Stimulated activated CD8-positive, alpha-beta memory T cell treated with anti-CD3 and anti-CD28 coated beads, Interleukin-15, amount 100 ng/mL, for 24 hours (primary cell): Measurements from ENCODE around the gene ACAN.

Experiments used
- DNase-seq: peaks from one replicate; pipeline ENCODE4 v3.0.0-alpha.2; 2020; ENCODE audit warnings: low read depth

Gene ACAN

GRCh38 chr15:88802250-88802990, 816 bp upstream of the ACAN start:
- no peak for DNase-seq

DNA sequence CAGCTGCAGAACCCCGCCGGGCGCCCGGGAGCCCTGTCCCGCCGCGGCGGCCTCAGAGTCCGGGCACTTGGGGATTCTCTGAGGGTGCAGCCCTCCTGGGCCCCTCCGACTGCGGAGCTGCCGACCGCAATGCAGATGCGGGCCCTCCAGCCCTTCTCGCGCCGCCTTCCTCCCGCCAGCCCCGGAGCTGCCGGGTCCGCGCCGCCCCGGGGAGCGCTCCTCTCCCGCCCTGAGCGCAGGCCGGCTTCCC, 320 bp upstream of the ACAN start:
- no peak for DNase-seq

GRCh38 chr15:88803920-88804247, 648 bp downstream of the ACAN start:
- DNase-seq, result no peak

- DNase-seq, result no peak
These were observed 1.0 kb downstream of the ACAN start for GRCh38 chr15:88804257-88804656.

DNA sequence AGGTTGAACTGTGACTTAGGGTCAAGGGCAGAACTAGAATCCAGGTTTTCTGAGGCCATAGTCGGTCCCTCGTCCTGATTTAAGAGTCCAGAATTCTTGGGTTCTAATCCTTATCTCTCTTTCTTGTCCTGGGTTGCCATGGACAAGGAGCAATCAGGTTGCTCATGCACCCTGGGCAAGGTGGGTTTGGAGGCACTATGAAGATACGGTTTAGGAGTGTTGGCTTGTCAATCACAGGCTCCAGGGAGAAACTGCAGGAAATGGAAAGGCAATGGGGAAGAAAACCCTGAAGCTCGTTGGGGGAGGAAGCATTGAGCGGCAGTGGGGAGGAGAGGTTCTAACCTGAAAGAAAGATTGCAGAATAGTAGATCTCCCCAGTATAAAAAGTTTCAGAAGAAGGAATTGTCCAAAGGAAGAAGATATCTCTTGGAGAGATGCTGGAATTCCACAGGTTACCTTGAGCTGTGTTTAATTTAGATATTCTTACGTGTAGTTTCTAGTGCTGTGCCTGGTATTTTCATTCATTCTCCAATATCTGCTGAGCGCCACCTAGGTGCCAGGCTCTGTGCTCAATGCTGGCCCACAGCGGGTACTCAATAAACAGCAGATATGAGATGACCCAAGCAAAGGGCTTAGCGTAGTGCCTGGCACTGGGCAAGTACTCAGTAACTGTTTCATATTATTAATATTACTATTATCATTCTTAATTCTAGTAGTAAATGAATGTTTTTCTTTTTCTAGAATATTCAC, 2.0 kb downstream of the ACAN start:
- no peak for DNase-seq

- DNase-seq, result no peak
These were observed 7.2 kb downstream of the ACAN start for GRCh38 chr15:88810446-88810845.

DNA sequence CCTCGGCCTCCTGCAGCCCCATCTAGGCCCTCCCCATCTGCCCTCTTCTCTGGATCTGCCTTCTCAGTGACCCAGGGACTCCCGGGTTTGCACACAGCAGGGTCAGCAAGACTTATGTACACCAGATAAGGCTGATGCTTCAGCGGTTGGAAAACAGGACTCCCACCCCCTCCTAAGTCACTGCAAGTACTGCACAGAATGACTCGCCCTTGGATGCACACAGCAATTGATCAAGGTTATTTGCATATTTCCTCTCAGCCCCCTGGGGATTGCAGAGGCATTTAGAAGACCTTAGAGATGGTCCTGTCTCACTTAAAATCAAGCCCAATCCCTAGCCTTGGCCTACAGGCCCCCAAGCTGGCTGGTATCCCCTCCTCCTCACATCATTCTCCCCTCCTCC, 8.9 kb downstream of the ACAN start:
- no peak for DNase-seq

DNA sequence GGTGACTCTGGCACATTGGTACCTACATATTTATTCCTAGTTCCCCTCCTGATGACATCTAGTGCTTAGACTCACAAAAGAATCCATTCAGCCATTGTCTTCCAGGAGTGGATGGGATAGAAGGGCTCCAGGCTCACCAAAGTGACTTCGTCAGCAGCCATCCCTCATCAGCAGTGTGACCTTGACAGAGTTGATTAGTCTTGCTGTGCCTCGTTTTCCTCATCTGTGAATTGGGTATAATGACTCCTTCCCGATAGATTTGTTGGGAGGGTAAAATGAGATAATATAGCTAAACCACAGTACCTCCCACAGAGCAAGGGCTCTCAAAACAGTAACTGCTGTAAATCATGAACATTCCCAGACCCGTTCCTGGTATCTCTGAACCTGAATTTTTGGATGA, 10.7 kb downstream of the ACAN start:
- DNase-seq, result no peak

GRCh38 chr15:88814393-88814792, 11.2 kb downstream of the ACAN start:
- DNase-seq, result no peak

DNA sequence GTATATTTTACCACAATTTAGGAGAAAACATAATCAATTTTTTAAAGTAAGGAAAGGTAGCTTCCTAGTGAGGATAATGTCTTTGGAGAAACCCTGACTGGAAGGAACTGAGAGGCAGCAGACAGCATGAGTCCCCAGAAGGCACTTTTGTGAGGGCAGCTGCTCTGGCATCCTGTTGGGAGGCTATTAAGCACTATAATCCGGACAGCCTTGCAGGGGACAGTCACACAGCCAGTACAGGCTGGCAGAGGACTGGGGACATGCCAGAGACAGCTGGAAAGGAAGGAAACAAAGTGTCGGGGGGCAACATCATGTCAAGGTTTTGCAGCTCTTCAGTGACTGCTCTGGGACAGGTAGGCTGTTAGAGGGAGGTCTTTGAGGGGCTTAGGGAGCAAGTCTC, 15.7 kb downstream of the ACAN start:
- DNase-seq, result no peak

GRCh38 chr15:88821993-88822392, 18.8 kb downstream of the ACAN start:
- no peak for DNase-seq

DNA sequence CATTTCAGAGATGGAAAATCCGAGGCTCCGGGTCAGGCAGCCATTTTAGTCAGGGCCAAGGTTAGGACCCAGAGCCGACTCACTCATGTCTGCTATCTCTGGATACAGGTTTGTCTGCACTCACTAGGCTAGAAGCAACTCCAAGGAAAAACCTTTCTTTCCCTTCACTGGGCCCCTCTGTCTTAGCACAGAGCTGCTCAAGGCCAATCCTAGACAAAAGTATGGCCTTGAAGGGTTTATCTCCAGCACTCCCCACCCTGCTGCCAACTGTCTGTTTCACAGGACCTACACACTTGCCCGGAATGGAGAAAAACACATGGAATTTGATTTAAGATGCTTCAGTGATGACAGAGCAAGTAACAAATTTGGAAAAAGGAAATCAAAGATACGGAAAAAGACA, 25.6 kb downstream of the ACAN start:
- DNase-seq, result no peak

- DNase-seq, result no peak
These were observed 26.8 kb downstream of the ACAN start for GRCh38 chr15:88830016-88830415.

DNA sequence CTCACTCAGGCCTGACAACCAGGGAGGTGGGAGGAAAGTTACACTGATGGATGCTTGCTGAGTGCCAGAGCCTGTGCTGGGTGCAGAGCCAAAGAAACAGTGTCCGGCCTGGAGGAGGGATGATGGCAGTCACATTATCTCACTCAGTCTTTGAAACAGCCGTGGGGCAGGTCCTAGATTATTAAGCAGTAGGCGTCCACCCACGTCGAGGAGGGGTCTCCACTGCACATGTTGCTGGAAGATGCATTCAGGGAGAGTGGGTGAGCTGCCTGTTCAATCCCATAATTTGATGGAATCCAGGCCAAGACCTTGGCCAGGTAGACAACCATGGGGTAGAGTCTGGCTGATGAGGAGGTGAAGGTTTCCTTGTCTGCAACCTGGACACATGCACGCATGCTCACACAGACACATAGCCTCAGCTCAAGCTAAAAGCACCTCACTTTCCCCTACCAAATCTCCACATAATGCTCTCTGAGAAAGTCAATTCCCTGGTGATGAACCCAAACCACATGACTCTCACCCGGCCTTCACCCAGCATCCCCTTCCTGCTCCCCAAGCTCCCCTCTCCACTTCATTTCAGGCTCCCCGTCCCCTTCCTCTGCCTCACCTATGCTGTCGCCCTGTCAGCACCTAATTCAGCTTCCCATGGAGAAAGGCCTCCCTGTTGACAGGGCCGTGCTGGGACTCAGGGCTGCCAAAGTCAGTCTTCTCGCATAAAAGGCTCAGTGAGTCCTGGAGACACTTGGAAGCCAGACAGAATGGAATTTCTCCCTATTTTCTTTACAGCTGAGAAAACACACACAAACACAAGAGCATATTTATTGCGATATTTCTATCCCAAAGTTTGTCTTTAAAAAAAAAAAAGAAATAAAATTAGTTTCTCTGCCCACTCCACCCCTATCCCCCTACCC, 29.8 kb downstream of the ACAN start:
- no peak for DNase-seq

GRCh38 chr15:88833731-88834100, 30.5 kb downstream of the ACAN start:
- DNase-seq, result no peak

DNA sequence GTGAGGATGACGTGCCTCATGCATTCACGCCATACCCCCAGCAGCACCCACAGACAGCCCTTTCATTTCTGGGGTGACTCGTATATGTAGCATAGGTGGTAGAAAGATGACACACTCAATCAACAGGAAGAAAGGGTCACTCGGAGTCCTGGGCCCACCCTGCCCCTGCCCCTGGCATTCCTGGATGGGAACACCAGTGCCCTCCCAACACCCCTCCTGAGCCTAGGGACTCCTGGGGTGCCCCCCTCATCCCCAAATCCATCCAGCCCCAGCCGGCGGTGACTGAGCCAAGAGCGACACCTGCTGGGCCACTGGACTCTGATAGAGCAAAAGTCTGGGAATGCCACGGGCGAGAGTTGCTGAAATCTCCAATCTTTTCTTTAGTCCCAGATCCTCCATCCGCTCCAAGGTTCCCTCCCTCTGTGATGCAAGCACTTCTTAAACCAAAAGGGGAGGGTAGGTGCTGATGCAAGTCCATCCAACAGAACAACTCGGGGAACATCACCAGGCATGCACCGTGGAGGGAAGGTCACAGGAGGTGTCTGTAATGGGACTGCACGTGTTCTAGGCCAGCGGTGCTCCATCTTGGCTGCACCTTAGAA, 31.1 kb downstream of the ACAN start:
- peak; percentile 3 for DNase-seq

GRCh38 chr15:88835119-88835518, 31.9 kb downstream of the ACAN start:
- DNase-seq, result no peak

DNA sequence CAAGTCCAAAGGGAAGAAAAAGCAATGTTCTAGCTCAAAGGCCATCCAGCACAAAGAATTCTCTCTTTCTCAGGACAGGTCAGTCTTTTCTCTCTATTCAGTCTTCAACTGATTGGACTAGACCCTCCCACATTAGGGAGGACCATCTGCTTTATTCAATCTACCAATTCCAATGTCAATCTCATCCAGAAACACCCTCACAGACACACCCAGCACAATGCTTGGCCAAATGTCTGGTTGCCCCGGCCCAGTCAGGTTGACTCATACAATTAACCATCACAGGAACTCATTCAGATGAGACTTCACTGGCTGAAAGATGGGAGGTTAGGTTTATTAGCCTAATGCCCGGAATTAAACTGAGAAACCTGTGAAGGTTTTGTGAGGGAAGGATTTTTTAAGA, 32.4 kb downstream of the ACAN start:
- DNase-seq, result no peak

GRCh38 chr15:88838667-88839066, 35.4 kb downstream of the ACAN start:
- no peak for DNase-seq

DNA sequence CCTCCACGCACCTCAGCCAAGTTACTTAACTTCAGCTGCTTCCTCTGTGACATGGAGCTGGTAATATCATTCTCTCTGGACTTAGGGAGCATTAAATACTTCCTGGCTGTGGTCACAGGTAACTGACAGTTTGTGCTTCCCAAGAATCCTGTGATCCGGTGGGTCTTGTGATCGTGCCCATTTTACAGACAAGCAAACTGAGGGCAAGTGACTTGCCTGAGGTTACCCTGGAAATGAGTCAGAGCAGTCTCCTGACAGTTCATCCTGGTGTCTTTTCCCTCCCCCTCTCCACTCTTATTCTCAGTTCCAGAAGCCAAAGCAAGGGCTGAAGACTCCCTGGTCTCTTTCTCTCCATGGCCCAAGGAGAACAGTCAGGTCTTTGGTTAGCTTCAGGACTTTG, 35.9 kb downstream of the ACAN start:
- DNase-seq, result no peak

DNA sequence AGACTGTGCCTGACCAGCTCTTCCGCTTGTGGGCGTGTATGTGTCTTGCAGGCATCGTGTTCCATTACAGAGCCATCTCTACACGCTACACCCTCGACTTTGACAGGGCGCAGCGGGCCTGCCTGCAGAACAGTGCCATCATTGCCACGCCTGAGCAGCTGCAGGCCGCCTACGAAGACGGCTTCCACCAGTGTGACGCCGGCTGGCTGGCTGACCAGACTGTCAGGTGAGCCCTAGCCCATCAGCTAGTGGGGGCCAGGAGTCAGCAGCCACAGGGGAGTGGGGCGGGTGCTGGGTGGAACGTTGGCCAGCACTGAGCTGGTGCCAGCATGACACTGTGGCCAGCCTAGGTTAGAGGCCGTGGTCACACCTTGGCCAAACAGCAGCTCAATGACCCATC, 36.7 kb downstream of the ACAN start:
- DNase-seq, result no peak

GRCh38 chr15:88841236-88841635, 38.0 kb downstream of the ACAN start:
- no peak for DNase-seq

- DNase-seq, result no peak
These were observed 38.9 kb downstream of the ACAN start for GRCh38 chr15:88842156-88842555.
